Embryonic facial prominence (tissue), 1 donor: ENCODE measurements around the gene CCNE1.
A peak's percentile ranks its signal among the peaks of the same experiment; 100 is the strongest.

Source experiments
- DNase-seq: peaks from one replicate; pipeline ENCODE4 v3.0.0-alpha.2; 2016; ENCODE audit errors: extremely low spot score

Gene CCNE1

DNA sequence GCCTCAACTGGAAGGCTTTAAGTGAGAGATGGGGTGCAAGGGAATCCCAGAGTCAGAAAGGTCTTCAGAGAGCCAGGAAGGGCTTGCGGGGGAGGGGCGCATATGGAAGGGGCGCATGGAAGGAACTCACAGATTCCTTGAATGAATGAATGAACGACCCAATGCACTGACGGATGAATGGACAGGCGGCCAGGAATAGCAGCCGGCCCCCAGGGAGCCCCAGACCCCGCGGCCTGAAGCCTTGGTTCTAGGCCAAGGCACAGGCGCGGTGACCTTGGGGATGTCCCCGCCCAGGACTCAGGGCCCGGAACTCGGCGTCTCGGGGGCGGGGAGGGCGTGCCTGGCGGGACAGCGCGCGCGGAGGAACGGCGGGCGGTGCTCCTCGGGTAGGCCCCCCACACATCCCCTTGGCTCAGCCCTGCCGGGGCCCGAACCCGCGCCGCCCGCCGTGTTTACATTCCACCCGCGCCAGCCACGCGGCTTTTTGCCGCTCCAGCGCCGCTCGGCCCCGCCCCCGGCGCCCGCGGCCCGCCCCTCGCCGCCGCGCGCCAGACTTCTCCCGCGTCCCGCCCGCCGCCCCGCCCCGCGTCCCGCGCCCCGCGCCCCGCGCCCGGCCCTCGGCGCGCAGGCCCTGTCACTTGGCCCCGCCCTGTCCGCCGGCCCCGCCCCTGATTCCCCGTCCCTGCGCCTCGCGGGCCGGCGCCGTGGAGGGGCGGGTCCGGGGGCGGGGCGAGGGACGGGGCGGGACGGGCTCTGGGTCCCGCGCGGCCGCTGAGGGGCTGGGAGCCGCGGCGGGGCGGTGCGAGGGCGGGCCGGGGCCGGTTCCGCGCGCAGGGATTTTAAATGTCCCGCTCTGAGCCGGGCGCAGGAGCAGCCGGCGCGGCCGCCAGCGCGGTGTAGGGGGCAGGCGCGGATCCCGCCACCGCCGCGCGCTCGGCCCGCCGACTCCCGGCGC, at the start of gene CCNE1:
CCNE1 (plus strand) TSS at position 867 of the 955 bp plus-strand sequence. CDS start 565 bp downstream, outside the sequence.
- DNase-seq, result peak; percentile 73

DNA sequence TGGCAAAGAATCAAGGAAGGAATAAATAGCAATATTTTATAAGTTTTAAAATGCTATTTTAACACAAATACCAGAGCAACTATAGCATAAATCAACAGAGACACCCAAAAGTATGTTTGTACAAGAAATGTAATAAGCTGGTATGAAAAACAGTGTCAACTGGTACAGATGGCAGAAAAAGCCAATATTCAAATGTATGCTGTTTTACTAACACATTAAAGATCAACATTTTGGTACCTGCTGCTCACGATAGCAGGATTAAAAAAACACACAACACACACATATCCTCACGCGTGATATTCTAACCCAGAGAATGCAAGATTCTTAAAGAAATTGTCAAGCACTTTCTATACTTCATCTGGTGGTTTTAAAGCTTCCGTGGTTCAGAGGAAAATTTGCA, 48.6 kb upstream of the CCNE1 start:
- DNase-seq, result no peak

DNA sequence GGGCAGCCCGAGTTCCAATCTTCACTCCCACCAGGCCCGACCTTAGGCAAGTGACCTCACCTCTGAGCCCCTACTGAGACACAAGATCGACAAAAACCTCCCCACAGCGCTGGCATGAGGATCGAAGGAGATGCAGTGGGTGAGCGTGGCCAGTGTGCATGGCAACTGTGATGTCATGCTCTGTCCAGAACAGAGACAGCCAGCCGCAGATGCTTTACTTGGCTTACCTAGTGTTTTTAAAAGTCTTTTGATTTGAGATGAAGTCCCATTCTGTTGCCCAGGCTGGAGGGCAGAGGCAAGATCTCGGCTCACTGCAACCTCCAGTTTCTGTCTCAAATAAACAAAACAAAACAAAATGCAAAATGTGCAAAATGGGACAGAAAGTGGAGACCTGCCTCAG, 47.4 kb upstream of the CCNE1 start:
- no peak for DNase-seq

DNA sequence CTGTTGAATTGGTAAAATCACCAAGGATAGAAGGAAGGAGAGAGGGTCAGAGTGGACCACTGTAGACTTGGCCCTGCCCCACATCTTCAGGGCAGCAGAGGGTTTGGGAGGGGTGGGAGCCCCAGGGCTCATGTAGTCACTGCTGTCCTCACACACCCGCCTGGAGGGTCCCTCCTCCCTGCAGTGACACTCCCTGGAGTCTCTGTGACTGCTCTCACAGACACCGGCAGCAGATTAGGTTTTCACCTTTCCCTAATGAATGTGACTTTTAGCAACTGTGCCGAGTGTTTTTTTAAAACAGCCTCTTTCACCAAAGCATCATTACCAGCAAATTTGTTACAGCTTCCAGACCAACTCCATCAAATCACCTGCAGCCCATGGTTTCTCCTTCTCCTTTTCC, 45.7 kb upstream of the CCNE1 start:
- no peak for DNase-seq

DNA sequence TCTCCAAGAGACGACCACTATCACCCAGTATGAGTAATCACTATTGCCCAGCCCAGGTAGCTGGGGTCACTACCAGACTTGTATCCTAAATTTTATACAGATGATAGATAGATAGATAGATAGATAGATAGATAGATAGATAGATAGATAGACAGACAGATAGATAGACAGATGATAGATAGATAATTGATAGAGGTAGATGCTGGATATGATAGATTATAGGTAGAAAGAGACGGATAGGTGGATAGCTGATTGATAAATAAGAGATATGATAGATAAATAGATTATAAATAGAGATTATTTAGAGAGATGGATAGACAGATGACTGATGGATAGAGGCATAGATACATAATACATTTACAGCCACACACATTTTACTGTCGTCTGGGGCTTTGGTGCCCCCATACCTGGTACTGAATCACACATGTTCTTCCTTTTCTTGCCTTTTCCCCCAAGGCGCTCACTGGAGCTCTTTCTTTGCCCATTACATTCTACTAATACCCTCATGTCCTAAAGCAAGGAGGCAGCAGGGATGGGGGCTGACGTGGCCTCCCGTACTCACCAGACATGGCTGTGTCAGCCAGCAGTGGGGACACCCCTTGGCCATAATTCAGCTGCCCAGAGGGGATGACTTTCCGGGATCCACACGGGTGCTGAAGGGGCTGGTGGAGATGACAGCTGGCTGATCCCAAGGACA, 44.6 kb upstream of the CCNE1 start:
- no peak for DNase-seq

DNA sequence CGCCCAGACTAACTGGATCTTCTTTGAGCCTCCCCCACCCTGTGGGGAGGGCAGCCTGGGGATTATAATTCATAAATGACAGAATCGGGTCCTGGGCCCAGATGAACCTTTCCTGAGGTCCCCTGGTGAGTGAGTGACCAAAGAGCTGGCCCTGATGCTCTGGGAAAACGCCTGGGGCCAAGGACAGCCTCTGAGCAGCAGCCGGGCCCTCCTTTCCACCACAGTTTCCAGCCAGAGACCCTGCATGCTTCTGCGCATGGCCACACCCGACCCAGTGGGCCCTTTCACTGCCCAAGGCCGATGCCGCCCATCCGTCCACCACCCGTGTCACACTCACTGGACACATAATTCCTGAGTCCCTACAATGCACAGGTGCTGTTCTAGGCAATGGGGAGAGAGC, 43.6 kb upstream of the CCNE1 start:
- no peak for DNase-seq

DNA sequence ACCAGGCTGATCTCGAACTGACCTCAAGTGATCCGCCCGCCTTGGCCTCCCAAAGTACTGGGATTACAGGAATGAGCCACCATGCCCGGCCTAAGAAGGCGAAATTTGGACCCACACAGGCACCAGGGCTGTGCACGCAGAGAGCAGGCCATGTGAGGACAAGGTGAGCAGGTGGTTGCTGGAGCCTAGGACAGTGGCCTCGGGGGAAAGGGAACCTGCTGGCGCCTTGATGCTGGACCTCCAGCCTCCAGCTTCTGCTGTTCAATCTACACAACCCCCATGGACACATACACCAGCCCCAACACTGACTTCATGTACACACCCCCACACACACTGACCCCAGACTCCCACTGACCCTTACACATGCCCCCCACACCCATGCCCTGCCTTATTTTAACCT, 41.8 kb upstream of the CCNE1 start:
- DNase-seq, result no peak

DNA sequence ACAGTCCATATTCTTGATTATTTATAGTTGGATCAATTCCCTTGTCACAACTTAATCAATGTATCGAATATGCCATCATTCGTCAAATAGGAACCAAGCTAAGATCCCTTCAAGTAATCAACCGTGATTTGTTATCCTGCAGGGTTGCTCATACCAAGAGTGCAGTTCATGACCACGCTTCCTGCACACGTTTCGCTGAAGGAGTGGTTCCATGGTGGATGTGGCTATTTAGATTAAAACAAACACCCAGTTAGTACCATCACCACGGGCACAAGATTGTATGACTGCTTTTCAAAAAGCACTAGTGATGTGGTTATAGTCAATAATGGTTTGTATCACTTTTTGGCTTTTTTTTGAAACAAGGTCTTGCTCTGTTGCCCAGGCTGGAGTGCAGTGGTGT, 41.1 kb upstream of the CCNE1 start:
- DNase-seq, result no peak

DNA sequence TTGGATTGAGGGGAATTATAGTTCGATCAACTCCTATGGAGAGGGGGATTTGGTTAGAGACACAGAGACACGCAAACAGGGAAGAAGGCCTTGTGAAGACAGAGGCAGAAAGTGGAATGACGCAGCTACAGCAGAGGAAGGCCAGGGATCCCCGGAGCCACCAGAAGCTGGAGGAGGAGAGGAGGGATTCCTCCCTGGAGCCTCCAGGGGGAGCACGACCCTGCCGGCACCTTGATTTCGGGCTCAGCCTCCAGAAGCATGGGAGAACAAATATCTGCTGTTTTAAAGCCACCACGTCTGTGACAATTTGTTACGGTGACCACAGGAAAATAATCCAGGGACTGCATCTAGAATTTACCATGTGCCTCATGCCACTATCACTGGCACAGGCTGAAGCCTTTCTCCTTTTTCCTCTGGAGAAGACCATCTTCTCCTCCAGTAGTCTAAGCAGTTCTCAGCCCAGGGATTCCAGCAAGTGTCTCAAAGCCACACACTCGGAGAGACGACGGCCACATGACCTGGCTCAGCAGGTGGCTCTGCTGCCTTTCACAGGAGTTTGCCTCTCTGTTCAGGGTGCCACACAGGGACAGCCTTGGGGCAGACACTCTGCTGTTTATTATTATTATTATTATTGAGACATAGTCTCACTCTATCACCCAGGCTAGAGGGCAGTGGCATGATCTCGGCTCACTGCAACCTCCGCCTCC, 39.9 kb upstream of the CCNE1 start:
- peak; percentile 13 for DNase-seq

DNA sequence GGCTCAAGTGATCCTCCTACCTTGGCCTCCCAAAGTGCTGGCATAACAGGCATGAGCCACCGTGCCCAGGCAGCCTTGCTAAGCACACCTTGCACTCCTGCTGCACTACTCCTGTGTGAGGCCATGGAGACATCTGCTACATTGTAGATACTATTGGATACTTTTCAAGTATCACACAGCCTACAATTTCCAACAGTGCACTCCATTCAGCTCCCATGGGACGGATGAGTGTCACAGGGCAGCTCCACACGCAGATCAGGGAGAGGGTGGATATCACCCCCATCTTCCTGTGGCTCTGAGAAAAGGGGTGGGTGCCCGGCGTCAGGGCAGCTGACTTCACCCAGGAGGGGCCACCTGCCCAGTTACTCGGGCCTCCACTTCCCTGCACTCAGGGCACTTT, 39.1 kb upstream of the CCNE1 start:
- DNase-seq, result no peak

DNA sequence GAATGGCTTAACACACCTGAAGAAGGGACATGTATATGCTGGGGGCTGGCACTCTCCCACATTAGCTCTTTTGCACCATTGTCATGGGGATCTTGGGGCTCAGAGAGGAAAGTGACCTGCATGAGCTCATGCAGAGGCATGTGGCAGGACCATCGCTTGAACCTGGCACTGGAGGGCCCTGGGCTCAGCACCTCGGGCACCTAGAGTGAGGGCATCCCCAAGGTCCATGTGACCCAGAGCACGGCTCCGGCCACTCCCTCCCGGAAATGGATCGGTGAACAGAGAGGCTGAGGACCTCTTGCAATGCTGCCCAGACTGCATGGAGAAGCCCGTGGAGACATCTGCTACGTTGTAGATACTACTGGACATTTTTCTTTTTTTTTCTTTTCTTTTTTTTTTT, 38.6 kb upstream of the CCNE1 start:
- no peak for DNase-seq

DNA sequence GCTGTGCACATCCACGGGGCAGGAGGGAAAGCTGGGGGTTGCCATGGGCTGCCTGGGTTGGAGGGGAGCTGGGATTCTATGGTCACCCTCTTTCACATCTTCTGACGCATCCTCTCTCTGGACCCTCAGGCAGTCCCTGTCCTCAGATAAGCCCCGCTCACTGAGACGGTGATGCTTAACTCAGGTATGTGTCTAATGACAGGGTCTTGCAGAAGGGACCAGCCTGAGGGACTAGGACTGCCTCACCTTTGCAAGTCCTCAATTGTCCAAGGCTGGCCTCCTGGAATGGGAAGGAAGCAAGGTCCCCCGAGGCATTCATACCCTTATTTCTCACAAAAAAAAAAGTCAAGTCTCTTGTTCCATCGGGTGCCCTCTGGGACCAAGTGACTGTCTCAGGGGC, 37.7 kb upstream of the CCNE1 start:
- DNase-seq, result no peak

DNA sequence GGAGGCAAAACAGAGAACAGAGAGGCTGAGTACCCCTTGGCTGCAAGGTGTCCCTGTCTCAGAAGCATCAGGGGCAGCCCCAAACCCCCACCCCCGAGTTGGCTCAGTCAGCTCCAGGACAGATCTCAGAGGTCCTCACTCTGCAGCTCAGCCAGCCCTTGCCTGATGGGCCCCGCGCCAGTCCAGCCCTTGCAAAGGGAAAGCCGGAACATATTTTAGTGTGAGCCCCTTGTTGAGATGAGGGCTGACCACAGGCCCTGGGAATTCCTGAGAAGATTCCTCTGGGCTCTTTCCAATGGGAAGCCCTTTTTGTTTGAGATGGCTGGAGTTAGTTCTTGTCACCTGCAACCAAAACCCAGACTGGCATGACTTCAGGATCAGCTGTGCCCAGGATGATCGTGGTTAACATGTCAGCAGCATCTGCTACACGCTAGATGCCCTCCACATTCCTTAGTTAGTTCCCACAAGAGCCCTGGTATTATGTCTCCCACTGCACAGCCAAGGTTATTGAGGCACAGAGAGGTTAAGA, 33.9 kb upstream of the CCNE1 start:
- no peak for DNase-seq

DNA sequence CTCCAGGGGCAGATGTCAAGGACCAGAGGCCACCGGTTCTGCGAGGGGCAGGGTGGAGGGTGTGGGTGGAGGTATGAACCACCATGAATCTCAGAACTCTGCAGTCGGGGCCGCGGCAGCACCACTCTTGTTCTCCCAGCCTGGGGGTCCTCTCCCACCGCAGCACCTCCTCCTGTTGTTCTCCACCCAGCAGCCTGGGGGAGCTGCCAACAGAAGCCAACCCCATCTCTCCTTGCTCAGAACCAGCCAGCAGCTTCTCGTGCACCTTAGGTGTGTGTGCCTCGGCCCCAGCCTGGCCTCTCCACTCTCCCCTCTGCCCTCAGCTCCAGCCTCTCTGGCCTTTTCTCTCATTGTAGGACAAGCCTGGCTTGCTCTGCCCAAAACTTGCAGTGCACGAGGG, 31.9 kb upstream of the CCNE1 start:
- DNase-seq, result no peak

DNA sequence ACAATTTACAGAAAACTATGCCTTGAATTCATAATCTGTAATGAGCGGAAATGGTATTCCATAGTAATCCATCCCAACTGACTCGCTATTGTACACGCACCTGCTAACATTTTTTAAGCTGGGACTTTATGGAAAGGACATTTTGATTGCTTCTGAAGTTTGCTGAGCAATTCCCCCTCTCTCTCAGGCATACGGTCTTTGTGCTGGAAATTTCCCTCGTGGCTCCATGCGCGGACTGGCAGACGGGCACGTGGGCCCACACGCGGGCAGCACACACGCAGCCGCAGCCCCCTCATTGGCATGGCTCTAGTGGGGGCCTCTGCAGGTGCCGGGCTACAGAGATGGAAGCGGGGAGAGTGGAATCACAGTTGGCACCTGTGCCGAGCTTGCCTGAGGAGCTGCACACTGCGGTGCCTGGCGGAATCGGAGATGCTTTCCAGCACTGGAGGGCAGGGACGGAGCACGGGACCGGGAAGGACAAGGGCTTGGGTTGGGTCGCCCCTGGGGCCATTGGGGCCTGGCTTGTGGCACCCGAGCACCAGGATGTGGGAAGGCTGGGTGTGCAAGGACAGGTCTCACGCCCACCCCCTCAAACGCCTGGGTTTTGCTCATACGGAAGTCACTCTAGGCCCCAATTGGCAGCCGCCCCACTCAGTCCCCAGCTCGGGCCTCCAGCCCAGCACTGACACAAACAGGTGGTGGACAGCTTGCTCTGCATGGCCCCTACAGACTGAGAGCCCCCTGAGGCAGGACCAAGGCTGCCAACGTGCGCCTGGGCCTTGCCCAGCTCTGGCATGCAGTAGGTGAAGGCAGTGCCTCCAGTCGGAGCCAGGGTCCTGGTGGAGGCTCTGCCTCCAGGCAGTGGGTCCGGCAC, 30.2 kb upstream of the CCNE1 start:
- no peak for DNase-seq

DNA sequence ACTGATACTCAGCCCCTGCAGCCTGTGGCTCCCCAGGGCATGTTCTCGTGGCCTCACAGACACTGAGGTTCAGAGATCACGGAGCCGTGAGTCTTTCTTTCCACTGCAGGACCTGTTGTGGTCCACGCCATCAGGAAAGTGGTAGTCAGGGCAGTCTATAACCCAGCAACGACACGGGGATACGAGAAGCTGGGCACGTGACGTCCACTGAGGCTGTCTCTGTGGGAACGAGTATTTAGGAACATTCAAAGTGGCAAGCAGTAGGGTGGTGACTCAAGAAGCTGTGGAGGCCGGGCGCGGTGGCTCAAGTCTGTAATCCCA, 29.6 kb upstream of the CCNE1 start:
- DNase-seq, result no peak

DNA sequence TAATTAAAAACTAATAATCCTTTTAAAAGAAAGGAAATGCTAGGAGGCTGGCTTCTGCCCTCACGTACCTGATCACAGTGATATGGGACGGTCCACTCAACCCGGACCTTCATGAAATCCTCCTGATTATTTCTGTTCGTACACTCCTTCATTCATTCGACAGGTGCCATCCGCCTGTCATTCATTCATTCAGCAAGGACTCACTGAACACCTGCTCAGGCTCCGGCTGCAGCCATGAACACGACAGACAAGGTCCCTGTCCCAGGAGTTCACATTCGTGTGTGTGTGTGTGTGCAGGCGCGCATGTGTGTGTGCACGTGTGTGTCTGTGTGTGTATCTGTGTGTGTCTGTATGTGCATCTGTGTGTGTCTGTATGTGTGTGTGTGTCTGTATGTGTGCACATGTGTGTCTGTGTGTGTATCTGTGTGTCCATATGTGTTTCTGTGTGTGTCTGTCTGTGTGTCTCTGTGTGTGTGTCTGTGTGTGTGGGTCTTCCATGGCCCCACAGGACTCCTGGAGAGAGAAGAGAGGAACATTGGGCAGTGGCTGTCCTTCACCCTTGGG, 28.1 kb upstream of the CCNE1 start:
- DNase-seq, result no peak

DNA sequence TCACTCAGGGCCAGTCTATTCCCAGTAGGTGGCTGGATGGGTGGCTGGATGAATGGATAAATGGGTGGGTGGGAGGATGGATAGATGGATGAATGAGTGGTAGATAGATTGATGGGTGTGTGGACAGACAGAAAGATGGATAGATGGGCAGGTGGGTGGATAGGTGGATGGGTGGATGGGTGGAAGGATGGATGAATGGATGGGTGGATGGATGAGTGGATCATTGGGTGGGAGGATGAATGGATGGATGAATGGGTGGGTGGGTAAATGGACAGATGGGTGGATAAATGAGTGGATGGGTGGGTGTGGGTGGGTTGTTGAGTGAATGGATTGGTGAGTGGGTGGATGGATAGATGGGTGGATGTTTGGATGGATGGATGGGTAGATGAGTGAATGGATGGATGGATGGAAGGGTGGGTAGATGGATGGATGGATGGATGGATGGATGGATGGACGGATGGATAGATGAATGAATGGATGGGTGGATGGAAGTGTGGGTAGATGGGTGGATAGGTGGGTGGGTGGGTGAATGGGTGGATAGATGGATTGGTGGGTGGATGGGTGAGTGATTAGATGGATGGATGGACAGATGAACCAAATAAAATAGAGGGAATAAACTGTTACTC, 27.1 kb upstream of the CCNE1 start:
- DNase-seq, result no peak

DNA sequence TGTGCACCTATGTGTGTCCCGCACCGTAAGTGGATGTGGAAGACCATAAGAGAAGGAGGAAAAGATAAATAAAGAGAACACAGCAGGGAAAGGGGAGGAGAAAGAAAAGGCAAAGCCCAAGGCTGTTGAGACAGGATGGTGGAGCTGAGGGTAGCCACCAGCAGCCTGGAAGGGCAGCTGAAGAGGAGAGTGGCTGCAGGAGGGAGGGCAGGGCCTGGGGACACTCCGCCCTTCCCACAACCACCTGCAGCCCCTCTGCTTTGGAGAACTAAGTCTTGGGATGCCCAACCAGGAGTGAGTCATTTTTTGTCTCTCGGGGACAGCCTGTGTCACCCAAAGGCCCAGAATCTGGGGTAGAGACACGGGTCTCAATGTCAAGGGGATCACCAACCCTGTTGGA, 26.4 kb upstream of the CCNE1 start:
- DNase-seq, result no peak

DNA sequence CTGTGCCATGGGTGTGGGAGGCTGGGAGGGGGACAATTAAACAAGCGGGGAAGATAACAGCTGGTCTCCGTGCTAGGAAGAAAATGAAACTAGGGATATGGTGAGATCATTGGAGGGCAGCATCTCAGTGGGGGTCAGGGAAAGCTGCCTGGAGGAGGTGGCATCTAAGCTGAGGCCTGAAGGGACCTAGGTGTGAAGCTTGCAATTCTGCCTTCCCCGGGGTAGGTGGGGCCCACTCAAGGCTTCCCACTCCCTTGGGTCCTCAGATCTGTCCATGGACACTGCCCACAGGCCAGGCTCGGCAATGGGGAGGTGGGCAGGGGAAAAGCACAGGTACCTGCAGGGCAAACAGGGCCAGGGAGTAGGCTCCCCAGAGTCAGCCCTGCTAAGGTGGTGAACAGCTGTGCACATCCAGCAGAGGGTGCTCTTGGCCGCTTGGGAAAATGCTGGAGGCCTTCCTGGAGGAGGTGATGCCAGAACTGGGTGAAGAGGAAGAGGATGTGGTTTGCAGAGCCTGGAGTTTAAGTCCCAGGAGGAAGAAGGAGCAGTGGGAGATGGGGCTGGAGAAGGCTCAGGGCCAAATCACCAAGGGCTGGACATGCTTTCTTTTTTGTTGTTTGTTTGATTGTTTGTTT, 25.7 kb upstream of the CCNE1 start:
- DNase-seq, result no peak
